Skin of body (tissue), 3 donors: ENCODE measurements around the gene ABTB2. TPM values are rescaled to one million over a fixed set of nuclear protein-coding genes. Genes with fewer than 3 reads are reported as not detected.
A peak's percentile ranks its signal among the peaks of the same experiment; 100 is the strongest.

ENCODE experiments used
- DNase-seq: peaks from one replicate; lab custom pipeline; 2025; lab: John Stamatoyannopoulos, UW
- small RNA-seq: library from RNA; depleted of rRNA; stranded (forward); fragments of <200 nt; gene quantifications from one replicate; pipeline ENCODE3, GENCODE V24; 2014; ENCODE audit warnings: low replicate concordance
- total RNA-seq: library from RNA; depleted of rRNA; stranded (reverse); fragments of >200 nt; gene quantifications from one replicate; pipeline ENCODE4 v1.2.3, GENCODE V29; 2014

The ABTB2 gene
- total RNA-seq, 1 donor from 2014 or later = 5.7 TPM

DNA sequence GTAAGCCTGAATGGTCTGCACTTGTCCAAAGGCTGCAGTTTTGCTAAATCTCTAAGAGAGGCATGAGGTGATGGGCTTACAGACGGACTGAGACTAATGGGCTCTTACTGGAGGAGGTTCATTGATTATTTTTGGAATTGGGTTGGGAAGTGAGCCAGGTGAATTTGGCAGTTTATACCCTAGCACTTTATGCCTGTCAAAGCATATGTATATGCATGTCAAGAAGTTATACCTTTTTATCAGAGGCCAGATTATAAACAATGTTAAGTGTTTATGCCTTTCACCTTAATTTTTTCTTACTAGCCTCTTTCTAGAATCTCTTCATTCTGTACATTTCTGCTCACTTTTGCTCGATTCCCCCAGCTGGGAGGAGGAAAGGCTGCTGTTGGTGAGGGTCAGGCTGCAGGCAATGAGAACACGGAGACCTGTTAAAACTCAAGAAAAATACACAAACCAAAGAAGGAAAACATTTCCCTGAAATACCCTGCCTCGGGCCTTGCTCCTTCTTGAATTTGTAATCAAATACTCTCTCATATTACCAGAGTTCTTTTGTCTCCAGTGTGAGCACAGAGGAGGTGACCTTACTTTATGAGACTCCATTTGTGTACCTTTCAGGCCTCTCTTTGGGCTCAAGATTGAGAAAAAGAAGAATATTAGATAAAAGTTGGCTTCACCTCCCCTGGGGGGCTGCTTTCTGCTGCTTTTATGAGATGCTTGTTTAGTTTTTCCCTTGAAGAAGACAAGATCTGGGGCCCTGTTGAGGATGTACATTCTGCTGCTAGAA is 232.7 kb downstream of the ABTB2 start:
- DNase-seq = no peak

DNA sequence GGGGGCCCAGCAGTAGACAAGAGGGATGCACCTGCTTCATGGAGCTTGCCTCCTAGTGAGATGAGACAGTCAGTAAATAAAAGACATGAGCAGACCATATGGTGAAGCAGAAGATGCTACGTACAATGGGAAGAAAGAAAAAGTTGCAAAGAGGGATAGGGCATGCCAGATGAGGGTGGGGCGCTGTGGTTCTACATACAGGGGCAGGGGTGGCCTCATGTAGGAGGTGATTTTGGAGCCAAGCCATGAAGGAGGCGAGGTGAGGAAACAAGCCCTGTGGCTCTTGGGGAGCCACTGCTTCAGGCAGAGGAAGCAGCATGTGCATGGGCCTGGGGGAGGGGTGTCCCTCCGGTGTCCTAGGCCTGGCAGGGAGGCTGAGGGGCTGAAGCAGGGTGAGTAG is 237.2 kb downstream of the ABTB2 start:
- DNase-seq = no peak

DNA sequence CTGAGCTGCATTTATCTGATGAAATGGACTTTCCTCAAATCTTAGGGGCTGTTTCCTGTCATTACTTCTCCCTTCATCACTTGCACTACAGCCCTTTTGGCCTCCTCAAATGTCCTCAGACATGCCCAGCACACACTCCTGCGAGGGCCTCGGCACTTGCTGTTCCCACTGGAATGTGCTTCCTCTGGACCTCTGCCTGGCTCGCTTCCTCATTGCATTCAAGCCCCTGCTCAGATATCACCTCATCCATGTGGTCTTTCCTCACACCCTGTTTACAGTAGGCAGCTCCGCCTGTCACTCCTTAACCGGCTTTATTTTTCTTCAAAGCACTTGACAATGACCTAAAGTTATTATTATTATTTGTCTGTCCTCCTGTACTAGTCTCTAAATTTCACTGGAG is 243.3 kb downstream of the ABTB2 start:
- no peak for DNase-seq

DNA sequence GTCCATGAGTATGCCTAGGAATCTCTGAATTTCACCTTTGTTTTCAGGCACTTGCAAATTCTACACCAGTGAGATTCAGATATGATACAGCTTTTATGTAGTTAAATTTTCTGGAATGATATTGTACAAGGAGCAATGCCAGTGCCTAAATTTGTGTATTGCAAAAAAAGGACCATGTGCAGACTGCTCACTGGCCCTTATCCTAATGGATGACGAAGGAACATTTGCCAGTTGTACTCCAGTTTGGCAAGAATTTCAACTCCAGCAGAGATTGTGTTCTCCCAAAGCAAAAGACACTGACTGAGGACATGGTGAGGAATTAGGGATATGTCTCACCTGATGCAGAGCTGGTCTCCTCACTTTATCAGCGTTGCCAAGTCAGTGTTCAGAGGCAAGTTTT is 243.8 kb downstream of the ABTB2 start:
- DNase-seq = no peak

- DNase-seq = no peak
Measured at GRCh38 chr11:34111722-34112270, 246.0 kb downstream of the ABTB2 start.

DNA sequence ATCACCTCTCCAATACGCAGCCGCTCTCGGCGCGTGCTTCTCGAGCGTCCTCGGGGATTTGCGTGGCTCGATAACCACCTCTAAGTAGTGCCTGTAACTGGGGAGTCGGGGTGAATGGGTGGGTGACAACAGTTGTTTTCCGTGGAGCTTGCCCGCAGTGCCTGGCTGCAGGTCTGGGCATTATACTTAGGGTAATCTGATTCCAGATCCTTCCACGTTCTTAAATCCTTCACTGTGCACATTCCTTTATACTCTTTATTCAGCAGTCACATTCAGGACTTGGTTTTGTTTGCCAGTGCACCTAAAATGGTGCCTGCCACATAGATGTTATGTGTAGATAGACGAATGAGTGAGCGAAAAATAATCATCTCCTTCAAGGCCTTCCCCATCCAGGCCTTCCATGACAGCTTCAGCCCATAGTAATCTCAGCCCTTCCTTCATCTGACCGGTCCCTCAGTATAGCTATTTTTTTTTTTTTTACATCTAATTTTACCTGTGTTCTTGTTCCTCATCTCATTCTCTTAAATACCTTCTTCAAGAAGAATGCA is 251.8 kb downstream of the ABTB2 start:
- no peak for DNase-seq

- DNase-seq = peak; percentile 99
Measured at GRCh38 chr11:34105079-34105956, 252.5 kb downstream of the ABTB2 start, which contains the start of gene NAT10. NAT10 (plus strand) TSS chr11:34105629; CDS start chr11:34108226, 2,597 bp downstream.

- peak; percentile 48 for DNase-seq
Measured at GRCh38 chr11:34104680-34105078, 253.1 kb downstream of the ABTB2 start.

Small RNA genes within 50 kb of the gene (small RNA-seq; reads per million reads assigned to genes)
- not detected for gene AL035079.1
- not detected for gene RF00019

Other genes with a start within 250 kb of the ABTB2 start
- 101 TPM for gene CAT, start 80.9 kb upstream of the ABTB2 start, total RNA-seq
- 25.5 TPM for gene ELF5, start 155.8 kb upstream of the ABTB2 start, total RNA-seq